Fibroblast of lung (primary cell): Measurements from ENCODE around the gene NF2.

Source experiments
- CTCF ChIP-seq, 2 donors: IDR thresholded peaks in 1 of 2; conservative IDR thresholded peaks in 1 of 2; 1 replicate in 1 of 2; 2 replicates in 1 of 2; pipeline ENCODE4 v1.5.1; 2011 to 2012; ENCODE audit warnings: low read length in 2 of 2, control low read depth in 1 of 2, inconsistent platforms in 1 of 2, low read depth in 1 of 2, mild to moderate bottlenecking in 1 of 2
- EZH2 ChIP-seq: IDR thresholded peaks from 2 replicates; pipeline ENCODE4 v1.5.1; 2012; ENCODE audit warnings: low read length, control low read depth, mild to moderate bottlenecking; ENCODE audit errors: missing control alignments

- TF ChIP-seq CTCF (conservative IDR thresholded peaks at IDR 0.05 in 1 of 2, IDR thresholded peaks at IDR 0.05 in 1 of 2; ENCODE audit: low read depth in 1 of 2, low read length in 2 of 2) (no peak), EZH2 (no peak)
These were observed 102.2 kb downstream of the NF2 start for GRCh38 chr22:29705651-29706050.
